Endothelial cell (in vitro differentiated cells): Measurements from ENCODE around the gene FASN. TPM values are rescaled to one million over a fixed set of nuclear protein-coding genes. Genes with fewer than 3 reads are reported as not detected.
A peak's percentile ranks its signal among the peaks of the same experiment; 100 is the strongest.

Experiments used
- DNase-seq: peaks from one replicate; pipeline ENCODE4 v3.0.0; 2021; ENCODE audit warnings: low spot score
- H3K27ac Mint-ChIP-seq: one replicate; pipeline ENCODE4 v1.8.0; 2021; ENCODE audit warnings: mixed read lengths, inconsistent platforms; ENCODE audit not compliant: unreplicated experiment
- H3K27me3 Mint-ChIP-seq: one replicate; pipeline ENCODE4 v1.8.0; 2021; ENCODE audit warnings: mild to moderate bottlenecking, moderate library complexity, mixed read lengths, inconsistent platforms; ENCODE audit not compliant: unreplicated experiment
- H3K36me3 Mint-ChIP-seq: one replicate; pipeline ENCODE4 v1.8.0; 2021; ENCODE audit warnings: mild to moderate bottlenecking, low read depth, mixed read lengths, inconsistent platforms; ENCODE audit not compliant: unreplicated experiment
- H3K4me1 Mint-ChIP-seq: one replicate; pipeline ENCODE4 v1.8.0; 2021; ENCODE audit warnings: mild to moderate bottlenecking, mixed read lengths, inconsistent platforms; ENCODE audit not compliant: unreplicated experiment
- H3K4me3 Mint-ChIP-seq: one replicate; pipeline ENCODE4 v1.8.0; 2021; ENCODE audit warnings: mild to moderate bottlenecking, mixed read lengths, inconsistent platforms; ENCODE audit not compliant: unreplicated experiment
- H3K9me3 Mint-ChIP-seq: one replicate; pipeline ENCODE4 v1.8.0; 2021; ENCODE audit warnings: mixed read lengths, inconsistent platforms; ENCODE audit not compliant: unreplicated experiment
- total RNA-seq: library from RNA; stranded (reverse); fragmentation: NEBNext Ultra II Directional; extraction: Animal tissue kit (Norgen Biotek cat#: 25700); gene quantifications from one replicate; pipeline ENCODE4 v1.2.1, GENCODE V29; 2021; ENCODE audit not compliant: unreplicated experiment
- TF ChIP-seq, protein P1 (sequence below): fragments of 200-600 bp; sonication (generic); IDR thresholded peaks from one replicate; pipeline ENCODE4 v1.5.0; 2021; ENCODE audit warnings: antibody characterized with exemption; ENCODE audit not compliant: unreplicated experiment

The FASN gene
- total RNA-seq, 1 donor from 2014 or later = 400 TPM

- peaks cover 8% of the 10 kb centered on the region for H3K36me3 Mint-ChIP-seq
- TF ChIP-seq, protein P1, sequence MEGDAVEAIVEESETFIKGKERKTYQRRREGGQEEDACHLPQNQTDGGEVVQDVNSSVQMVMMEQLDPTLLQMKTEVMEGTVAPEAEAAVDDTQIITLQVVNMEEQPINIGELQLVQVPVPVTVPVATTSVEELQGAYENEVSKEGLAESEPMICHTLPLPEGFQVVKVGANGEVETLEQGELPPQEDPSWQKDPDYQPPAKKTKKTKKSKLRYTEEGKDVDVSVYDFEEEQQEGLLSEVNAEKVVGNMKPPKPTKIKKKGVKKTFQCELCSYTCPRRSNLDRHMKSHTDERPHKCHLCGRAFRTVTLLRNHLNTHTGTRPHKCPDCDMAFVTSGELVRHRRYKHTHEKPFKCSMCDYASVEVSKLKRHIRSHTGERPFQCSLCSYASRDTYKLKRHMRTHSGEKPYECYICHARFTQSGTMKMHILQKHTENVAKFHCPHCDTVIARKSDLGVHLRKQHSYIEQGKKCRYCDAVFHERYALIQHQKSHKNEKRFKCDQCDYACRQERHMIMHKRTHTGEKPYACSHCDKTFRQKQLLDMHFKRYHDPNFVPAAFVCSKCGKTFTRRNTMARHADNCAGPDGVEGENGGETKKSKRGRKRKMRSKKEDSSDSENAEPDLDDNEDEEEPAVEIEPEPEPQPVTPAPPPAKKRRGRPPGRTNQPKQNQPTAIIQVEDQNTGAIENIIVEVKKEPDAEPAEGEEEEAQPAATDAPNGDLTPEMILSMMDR = no peak
- no peaks in the 10 kb centered on the region for H3K9me3 Mint-ChIP-seq
- H3K4me1 Mint-ChIP-seq = no peaks in the 10 kb centered on the region
- H3K4me3 Mint-ChIP-seq = peak overlapping the region; percentile 88
- H3K27ac Mint-ChIP-seq = no peak overlapping the region
- H3K27me3 Mint-ChIP-seq = peaks cover 10% of the 10 kb centered on the region
- DNase-seq = no peak
Measured at GRCh38 chr17:82050761-82051641, 47.0 kb downstream of the FASN start.

DNA sequence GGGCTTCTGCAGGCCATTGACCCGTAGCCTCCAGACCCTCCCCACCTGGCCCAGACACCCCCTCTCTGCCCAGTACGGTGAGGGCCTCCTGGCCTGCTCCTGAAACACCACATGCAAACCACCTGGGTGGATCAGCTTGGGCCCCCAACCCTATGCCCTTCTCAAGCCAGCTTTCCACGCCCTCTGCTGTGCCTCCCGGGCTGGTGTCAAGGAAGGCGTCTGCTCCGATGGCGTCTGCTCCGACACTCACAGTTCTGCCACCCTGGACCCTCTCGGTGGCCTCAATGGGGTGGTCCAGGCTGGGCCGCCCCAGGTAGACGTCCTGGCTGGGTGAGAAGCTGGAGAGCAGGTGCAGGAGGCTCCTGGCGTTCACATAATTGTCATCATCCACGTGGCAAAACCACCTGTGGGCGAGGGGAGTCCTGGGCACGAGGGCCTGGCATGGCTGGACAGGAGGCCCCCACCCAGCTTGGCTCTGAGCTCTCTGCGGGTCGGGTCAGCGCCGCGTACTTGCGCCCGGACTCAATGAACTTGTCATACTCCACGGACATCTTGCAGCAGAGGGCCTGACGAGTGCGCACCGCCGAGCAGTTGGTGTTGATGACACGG, 47.8 kb downstream of the FASN start:
- Mint-ChIP-seq H3K9me3 (no peaks in the 10 kb centered on the region), H3K36me3 (peaks cover 8% of the 10 kb centered on the region)
- TF ChIP-seq, protein P1 = no peak

DNA sequence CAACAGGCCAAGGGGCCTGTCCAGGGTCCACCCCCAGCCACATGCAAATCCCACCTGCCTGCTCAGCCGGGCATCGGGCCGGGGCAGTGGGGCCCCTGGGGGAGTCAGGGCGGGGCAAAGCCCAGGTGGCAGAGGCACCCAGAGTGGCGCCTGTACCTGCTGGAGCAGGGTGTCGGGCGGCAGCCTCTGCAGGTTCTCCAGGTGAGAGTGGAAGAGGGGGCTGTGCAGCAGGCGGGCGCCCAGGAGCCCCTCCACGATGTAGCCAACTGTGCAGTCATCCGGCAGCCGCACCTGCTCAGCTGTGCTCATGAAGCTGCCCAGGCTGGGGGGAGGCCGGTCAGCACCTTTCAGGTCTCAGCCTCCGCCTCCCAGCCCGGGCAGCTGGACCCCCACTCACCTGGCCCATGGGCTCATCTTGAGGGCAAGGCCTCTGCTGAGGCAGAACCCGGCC, 48.5 kb downstream of the FASN start:
- Mint-ChIP-seq H3K9me3 (no peaks in the 10 kb centered on the region), H3K36me3 (peaks cover 8% of the 10 kb centered on the region), H3K27me3 (peaks cover 10% of the 10 kb centered on the region), H3K4me1 (no peaks in the 10 kb centered on the region), H3K4me3 (no peak overlapping the region), H3K27ac (no peak overlapping the region)
- DNase-seq = no peak
- TF ChIP-seq, protein P1 = no peak

More for the DNA sequence above, 47.8 kb downstream of the FASN start:
- Mint-ChIP-seq H3K27me3 (peaks cover 10% of the 10 kb centered on the region), H3K4me3 (peak overlapping the region; percentile 88), H3K27ac (no peak overlapping the region), H3K4me1 (no peaks in the 10 kb centered on the region)
- DNase-seq = no peak

DNA sequence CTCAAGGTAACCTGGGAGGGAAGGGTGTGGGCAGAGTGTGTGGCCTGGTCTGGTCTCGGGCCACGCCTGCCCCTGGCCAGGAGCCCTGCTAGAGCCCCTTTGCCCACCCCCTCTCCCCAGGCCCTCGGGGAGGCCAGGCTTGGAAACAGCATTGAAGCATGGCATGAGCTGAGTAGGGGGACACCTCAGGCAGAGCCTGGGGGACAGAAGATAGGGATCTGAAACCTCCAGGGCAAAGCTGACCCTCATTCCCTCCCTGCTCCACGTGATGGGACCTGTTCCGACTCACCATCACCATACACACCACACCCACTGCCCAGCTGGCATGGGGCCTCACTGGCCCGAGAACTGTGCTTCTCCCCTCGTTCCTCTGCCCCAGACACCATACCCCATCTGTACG, 48.9 kb downstream of the FASN start:
- no peaks in the 10 kb centered on the region for H3K4me1 Mint-ChIP-seq
- peaks cover 10% of the 10 kb centered on the region for H3K27me3 Mint-ChIP-seq
- peaks cover 8% of the 10 kb centered on the region for H3K36me3 Mint-ChIP-seq
- no peak overlapping the region for H3K27ac Mint-ChIP-seq
- no peaks in the 10 kb centered on the region for H3K9me3 Mint-ChIP-seq
- no peak for DNase-seq
- TF ChIP-seq, protein P1 = no peak
- no peak overlapping the region for H3K4me3 Mint-ChIP-seq

- peaks cover 7% of the 10 kb centered on the region for H3K27me3 Mint-ChIP-seq
- no peak for DNase-seq
- no peaks in the 10 kb centered on the region for H3K9me3 Mint-ChIP-seq
- no peak overlapping the region for H3K4me3 Mint-ChIP-seq
- H3K27ac Mint-ChIP-seq = no peak overlapping the region
- peaks cover 8% of the 10 kb centered on the region for H3K36me3 Mint-ChIP-seq
- no peaks in the 10 kb centered on the region for H3K4me1 Mint-ChIP-seq
- TF ChIP-seq, protein P1 = no peak
Measured at GRCh38 chr17:82048571-82048971, 49.5 kb downstream of the FASN start.
